Measurements from ENCODE around the gene RAPGEF6. TPM values are rescaled to one million over a fixed set of nuclear protein-coding genes. Genes with fewer than 3 reads are reported as not detected.

RAPGEF6 gene
- total RNA-seq, 1 donor from 2014 or later, result 18.9 TPM

- Mint-ChIP-seq H3K36me3 (ENCODE audit: unreplicated experiment) (peaks cover 5% of the 10 kb centered on the region), H3K9me3 (ENCODE audit: unreplicated experiment) (peaks cover 15% of the 10 kb centered on the region), H3K4me1 (ENCODE audit: unreplicated experiment) (peaks cover 1% of the 10 kb centered on the region), H3K27ac (ENCODE audit: unreplicated experiment) (no peak overlapping the region), H3K27me3 (ENCODE audit: unreplicated experiment) (no peaks in the 10 kb centered on the region), H3K4me3 (ENCODE audit: unreplicated experiment) (no peak overlapping the region)
- DNase-seq (ENCODE audit: extremely low spot score, unreplicated experiment), result no peak
- TF ChIP-seq, protein P1, sequence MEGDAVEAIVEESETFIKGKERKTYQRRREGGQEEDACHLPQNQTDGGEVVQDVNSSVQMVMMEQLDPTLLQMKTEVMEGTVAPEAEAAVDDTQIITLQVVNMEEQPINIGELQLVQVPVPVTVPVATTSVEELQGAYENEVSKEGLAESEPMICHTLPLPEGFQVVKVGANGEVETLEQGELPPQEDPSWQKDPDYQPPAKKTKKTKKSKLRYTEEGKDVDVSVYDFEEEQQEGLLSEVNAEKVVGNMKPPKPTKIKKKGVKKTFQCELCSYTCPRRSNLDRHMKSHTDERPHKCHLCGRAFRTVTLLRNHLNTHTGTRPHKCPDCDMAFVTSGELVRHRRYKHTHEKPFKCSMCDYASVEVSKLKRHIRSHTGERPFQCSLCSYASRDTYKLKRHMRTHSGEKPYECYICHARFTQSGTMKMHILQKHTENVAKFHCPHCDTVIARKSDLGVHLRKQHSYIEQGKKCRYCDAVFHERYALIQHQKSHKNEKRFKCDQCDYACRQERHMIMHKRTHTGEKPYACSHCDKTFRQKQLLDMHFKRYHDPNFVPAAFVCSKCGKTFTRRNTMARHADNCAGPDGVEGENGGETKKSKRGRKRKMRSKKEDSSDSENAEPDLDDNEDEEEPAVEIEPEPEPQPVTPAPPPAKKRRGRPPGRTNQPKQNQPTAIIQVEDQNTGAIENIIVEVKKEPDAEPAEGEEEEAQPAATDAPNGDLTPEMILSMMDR (IDR thresholded peaks at IDR 0.05), result no peak
These were observed 64.3 kb downstream of the RAPGEF6 start for GRCh38 chr5:131570757-131571156.

DNA sequence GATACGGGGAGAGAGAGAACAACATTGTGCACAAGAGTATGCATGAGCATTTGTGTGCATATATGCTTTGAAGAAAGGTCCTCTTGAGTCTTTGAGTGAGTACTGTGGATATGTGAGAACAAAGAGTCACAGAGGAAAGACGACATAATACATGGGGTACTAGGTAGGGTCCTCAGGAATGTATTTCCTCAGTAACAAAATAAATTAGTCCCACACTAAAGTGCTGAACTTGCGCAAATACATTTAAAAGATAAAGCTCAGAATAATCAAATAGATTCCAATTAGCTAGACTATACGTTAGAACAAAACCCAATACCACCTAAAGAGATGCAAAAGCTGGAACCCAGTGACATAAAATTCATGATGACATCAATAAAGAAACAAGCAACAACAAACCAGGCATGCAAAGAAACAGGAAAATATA, 70.8 kb downstream of the RAPGEF6 start:
- Mint-ChIP-seq H3K27ac (ENCODE audit: unreplicated experiment) (no peak overlapping the region), H3K4me1 (ENCODE audit: unreplicated experiment) (peaks cover 3% of the 10 kb centered on the region), H3K27me3 (ENCODE audit: unreplicated experiment) (no peaks in the 10 kb centered on the region), H3K4me3 (ENCODE audit: unreplicated experiment) (no peak overlapping the region), H3K9me3 (ENCODE audit: unreplicated experiment) (peaks cover 5% of the 10 kb centered on the region), H3K36me3 (ENCODE audit: unreplicated experiment) (peaks cover 9% of the 10 kb centered on the region)
- no peak for DNase-seq (ENCODE audit: extremely low spot score, unreplicated experiment)
- TF ChIP-seq, protein P1 (IDR thresholded peaks at IDR 0.05), result no peak

DNA sequence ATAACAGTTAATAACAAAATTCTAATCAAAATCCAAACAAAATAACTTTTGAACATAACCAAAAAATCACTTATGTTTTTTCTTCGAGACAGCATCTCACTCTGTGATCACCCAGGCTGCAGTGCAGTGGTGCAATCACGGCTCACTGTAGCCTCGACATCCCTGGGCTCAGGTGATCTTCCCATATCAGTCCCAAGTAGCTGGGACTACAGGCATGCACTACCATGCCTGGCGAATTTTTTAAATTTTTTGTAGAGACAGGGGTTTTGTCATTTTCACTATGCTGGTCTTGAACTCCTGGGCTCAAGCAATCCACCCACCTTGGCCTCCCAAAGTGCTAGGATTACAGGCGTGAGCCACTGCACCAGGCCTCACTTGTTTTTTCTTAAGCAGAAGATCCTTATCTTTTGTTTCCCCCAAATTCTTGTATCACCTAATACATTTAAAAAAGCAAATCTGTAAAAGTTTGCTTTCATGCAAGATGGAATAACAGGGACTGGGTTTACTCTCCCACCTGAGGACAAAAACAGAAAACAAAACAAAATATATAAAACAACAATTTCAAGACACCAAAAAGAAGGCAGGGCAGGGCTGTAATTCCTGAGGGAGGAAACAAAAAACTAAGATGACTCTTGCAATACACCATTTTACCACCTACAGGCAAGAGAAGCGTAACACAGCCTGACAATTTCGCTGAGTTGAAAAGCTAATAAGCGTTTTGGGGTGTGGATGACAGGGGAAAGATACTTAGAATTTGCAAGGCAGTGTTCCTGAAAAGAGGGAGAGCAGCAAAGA, 71.4 kb downstream of the RAPGEF6 start:
- no peaks in the 10 kb centered on the region for H3K27me3 Mint-ChIP-seq (ENCODE audit: unreplicated experiment)
- peaks cover 5% of the 10 kb centered on the region for H3K9me3 Mint-ChIP-seq (ENCODE audit: unreplicated experiment)

DNA sequence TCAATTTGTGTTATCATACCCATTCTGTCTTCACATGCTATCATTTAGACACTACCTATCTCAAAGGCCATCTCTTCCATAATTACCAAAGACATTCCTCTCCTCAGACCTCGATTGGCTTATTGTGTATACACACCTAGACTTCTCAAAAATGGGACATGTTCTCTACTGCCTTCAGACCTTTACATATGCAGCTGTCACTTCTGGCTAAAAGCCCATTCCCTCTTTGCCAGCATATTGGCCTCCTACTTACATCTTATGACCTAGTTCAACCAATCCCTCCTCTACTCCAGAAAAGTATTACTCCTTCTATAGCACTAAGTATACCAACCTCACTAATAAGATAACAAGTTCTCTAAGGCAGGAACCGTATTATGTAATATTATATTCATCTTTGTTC, 84.4 kb downstream of the RAPGEF6 start:
- Mint-ChIP-seq H3K9me3 (ENCODE audit: unreplicated experiment) (no peaks in the 10 kb centered on the region), H3K4me3 (ENCODE audit: unreplicated experiment) (no peak overlapping the region)

More for the DNA sequence above, 71.4 kb downstream of the RAPGEF6 start:
- no peak for DNase-seq (ENCODE audit: extremely low spot score, unreplicated experiment)
- Mint-ChIP-seq H3K4me3 (ENCODE audit: unreplicated experiment) (no peak overlapping the region), H3K27ac (ENCODE audit: unreplicated experiment) (no peak overlapping the region), H3K4me1 (ENCODE audit: unreplicated experiment) (peaks cover 3% of the 10 kb centered on the region), H3K36me3 (ENCODE audit: unreplicated experiment) (peaks cover 9% of the 10 kb centered on the region)
- TF ChIP-seq, protein P1 (IDR thresholded peaks at IDR 0.05), result no peak

GRCh38 chr5:131548176-131548575, 86.9 kb downstream of the RAPGEF6 start:
- H3K4me1 Mint-ChIP-seq (ENCODE audit: unreplicated experiment), result peaks cover 12% of the 10 kb centered on the region
- H3K9me3 Mint-ChIP-seq (ENCODE audit: unreplicated experiment), result no peaks in the 10 kb centered on the region
- TF ChIP-seq, protein P1 (IDR thresholded peaks at IDR 0.05), result no peak
- no peaks in the 10 kb centered on the region for H3K27me3 Mint-ChIP-seq (ENCODE audit: unreplicated experiment)
- H3K27ac Mint-ChIP-seq (ENCODE audit: unreplicated experiment), result no peak overlapping the region
- no peak overlapping the region for H3K4me3 Mint-ChIP-seq (ENCODE audit: unreplicated experiment)
- no peak for DNase-seq (ENCODE audit: extremely low spot score, unreplicated experiment)
- H3K36me3 Mint-ChIP-seq (ENCODE audit: unreplicated experiment), result peaks cover 11% of the 10 kb centered on the region

More for the DNA sequence above, 84.4 kb downstream of the RAPGEF6 start:
- no peak for DNase-seq (ENCODE audit: extremely low spot score, unreplicated experiment)
- peaks cover 8% of the 10 kb centered on the region for H3K4me1 Mint-ChIP-seq (ENCODE audit: unreplicated experiment)
- TF ChIP-seq, protein P1 (IDR thresholded peaks at IDR 0.05), result no peak
- H3K36me3 Mint-ChIP-seq (ENCODE audit: unreplicated experiment), result peaks cover 12% of the 10 kb centered on the region
- no peak overlapping the region for H3K27ac Mint-ChIP-seq (ENCODE audit: unreplicated experiment)
- H3K27me3 Mint-ChIP-seq (ENCODE audit: unreplicated experiment), result no peaks in the 10 kb centered on the region

Data from osteocyte (in vitro differentiated cells).